ENCODE results near the gene INTS14. TPM values are rescaled to one million over a fixed set of nuclear protein-coding genes. Genes with fewer than 3 reads are reported as not detected.
"Not testable (repeated sequence)": the region's sequence is repeated elsewhere in the genome, so short reads cannot be mapped to it uniquely, and the experiment has no call there.

The INTS14 gene
- total and polyA plus RNA-seq, 10 donors = 17.2 to 71.3 (median 38.9) TPM

GRCh38 chr15:65620833-65621232, 9.9 kb upstream of the INTS14 start:
- peaks cover 0 to 38% (median 19%) of the 10 kb centered on the region in 6 donors for H3K36me3 ChIP-seq
- no peak overlapping the region for H3K27ac ChIP-seq
- H3K9me3 ChIP-seq = no peaks in the 10 kb centered on the region
- H3K4me3 ChIP-seq = no peak overlapping the region
- H3K4me1 ChIP-seq = no peaks in the 10 kb centered on the region
- H3K27me3 ChIP-seq (replicated peaks in 1 of 7) = no peaks in the 10 kb centered on the region
- intact Hi-C loops (cut with DNase I; ENCODE audit: low total_unique reads) = no loop called here
- 81 to 97% (median 90%) methylated on average over 2 of the region's 2 CpGs for WGBS, 5 donors
- TF ChIP-seq, protein P1, sequence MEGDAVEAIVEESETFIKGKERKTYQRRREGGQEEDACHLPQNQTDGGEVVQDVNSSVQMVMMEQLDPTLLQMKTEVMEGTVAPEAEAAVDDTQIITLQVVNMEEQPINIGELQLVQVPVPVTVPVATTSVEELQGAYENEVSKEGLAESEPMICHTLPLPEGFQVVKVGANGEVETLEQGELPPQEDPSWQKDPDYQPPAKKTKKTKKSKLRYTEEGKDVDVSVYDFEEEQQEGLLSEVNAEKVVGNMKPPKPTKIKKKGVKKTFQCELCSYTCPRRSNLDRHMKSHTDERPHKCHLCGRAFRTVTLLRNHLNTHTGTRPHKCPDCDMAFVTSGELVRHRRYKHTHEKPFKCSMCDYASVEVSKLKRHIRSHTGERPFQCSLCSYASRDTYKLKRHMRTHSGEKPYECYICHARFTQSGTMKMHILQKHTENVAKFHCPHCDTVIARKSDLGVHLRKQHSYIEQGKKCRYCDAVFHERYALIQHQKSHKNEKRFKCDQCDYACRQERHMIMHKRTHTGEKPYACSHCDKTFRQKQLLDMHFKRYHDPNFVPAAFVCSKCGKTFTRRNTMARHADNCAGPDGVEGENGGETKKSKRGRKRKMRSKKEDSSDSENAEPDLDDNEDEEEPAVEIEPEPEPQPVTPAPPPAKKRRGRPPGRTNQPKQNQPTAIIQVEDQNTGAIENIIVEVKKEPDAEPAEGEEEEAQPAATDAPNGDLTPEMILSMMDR (IDR thresholded peaks at IDR 0.05 in 8 of 11, conservative IDR thresholded peaks at IDR 0.05 in 3 of 11) = no peak
- TF ChIP-seq POLR2AphosphoS5 (IDR thresholded peaks at IDR 0.05) = no peak
- no peak for TF ChIP-seq POLR2A (IDR thresholded peaks at IDR 0.05)
- DNase-seq = no peak

DNA sequence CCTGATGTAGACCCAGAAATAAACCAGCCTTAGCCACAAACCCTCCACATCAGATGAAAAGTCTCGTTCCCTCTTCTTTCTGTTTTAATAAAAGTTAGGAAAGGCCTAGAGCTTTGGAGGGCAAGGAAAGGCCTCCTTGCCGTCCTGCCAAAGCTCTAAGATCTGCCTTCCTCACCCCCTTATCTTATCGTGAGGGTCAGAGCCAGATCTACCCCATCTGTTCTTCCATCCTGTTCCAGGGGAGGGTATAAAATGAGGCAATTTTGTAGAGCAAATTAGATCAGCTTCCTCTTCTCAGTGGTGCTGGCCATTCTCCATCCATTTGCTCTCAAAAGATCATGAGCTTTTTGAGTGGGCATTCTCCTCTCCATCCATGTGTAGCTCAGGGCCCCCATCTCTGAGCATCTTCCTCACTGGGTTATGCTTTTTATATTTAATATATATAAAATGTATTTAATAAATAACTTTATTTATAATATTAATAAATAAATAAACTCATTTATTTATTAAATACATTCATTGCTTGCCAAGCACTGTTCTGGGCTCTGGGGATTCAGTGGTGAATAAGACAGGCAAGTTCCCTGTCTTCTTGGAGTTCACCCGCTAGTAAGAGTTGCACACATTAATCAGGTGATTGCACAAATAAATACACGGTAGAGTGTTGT, 8.8 kb upstream of the INTS14 start:
- intact Hi-C loops (cut with DNase I; ENCODE audit: low total_unique reads) = no loop called here
- Histone ChIP-seq H3K9me3 (no peaks in the 10 kb centered on the region), H3K27me3 (replicated peaks in 1 of 7) (no peaks in the 10 kb centered on the region), H3K4me1 (no peaks in the 10 kb centered on the region), H3K4me3 (no peak overlapping the region), H3K27ac (no peak overlapping the region), H3K36me3 (peaks cover 0 to 27% (median 11%) of the 10 kb centered on the region in 6 donors)
- TF ChIP-seq POLR2AphosphoS5 (IDR thresholded peaks at IDR 0.05) = no peak
- TF ChIP-seq POLR2A (IDR thresholded peaks at IDR 0.05) = no peak
- TF ChIP-seq, protein P1 (IDR thresholded peaks at IDR 0.05 in 8 of 11, conservative IDR thresholded peaks at IDR 0.05 in 3 of 11) = no peak
- 49 to 78% (median 60%) methylated on average over 5 of the region's 5 CpGs for WGBS, 5 donors
- DNase-seq = no peak

DNA sequence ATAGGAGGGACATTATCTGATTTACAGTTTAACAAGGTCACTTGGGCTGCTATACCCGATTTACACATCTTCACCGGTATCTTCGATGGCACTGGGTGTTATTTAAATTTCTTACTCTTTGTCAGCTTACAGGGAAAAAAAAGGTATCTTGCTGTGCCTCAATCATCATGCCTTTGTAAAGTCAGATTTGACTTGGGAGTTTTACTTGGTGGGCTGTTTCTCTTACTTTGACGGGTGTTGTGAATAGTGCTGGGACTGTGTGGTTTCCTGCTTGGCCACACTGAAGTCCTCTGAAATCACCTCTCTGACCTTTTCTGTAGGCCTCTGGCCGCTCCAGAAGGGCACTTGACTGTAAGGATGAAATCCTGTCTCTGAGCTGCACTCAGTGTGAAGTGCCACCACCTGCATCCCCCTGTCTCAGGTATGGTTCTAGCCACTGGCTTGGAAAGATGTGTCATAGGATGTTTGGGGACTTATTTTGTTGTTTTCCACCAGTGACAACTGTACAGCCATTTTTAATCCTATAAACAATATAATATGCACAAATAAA, 7.7 kb upstream of the INTS14 start:
- WGBS, 5 donors = 67 to 78% (median 75%) methylated on average over 5 of the region's 5 CpGs
- no peak for DNase-seq
- no peak overlapping the region for H3K4me3 ChIP-seq

DNA sequence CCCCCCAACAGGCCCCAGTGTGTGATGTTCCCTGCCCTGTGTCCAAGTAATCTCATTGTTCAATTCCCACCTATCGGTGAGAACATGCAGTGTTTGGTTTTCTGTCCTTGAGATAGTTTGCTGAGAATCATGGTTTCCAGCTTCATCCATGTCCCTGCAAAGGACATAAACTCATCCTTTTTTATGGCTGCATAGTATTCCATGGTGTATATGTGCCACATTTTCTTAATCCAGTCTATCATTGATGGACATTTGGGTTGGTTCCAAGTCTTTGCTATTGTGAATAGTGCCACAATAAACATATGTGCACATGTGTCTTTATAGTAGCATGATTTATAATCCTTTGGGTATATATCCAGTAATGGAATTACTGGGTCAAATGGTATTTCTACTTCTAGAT, 5.0 kb upstream of the INTS14 start:
- H3K36me3 ChIP-seq; DNase-seq; H3K27me3 ChIP-seq (replicated peaks in 1 of 7); H3K9me3 ChIP-seq; intact Hi-C loops (cut with DNase I; ENCODE audit: low total_unique reads); H3K4me3 ChIP-seq; H3K27ac ChIP-seq: not testable (repeated sequence)
- H3K4me1 ChIP-seq = peaks cover 10 to 28% (median 16%) of the 10 kb centered on the region in 6 donors
- WGBS, 5 donors = 85 to 100% (median 92%) methylated on average over 1 of the region's 1 CpG

More for the DNA sequence above, 7.7 kb upstream of the INTS14 start:
- TF ChIP-seq POLR2A (IDR thresholded peaks at IDR 0.05) (no peak), POLR2AphosphoS5 (IDR thresholded peaks at IDR 0.05) (no peak)
- TF ChIP-seq, protein P1 (IDR thresholded peaks at IDR 0.05 in 8 of 11, conservative IDR thresholded peaks at IDR 0.05 in 3 of 11) = no peak
- no peaks in the 10 kb centered on the region for H3K27me3 ChIP-seq (replicated peaks in 1 of 7)
- H3K4me1 ChIP-seq = peaks cover 0 to 3% (median 0%) of the 10 kb centered on the region in 6 donors
- no peak overlapping the region for H3K27ac ChIP-seq
- peaks cover 0 to 16% (median under 1%) of the 10 kb centered on the region in 6 donors for H3K36me3 ChIP-seq
- no peaks in the 10 kb centered on the region for H3K9me3 ChIP-seq
- intact Hi-C loops (cut with DNase I; ENCODE audit: low total_unique reads) = no loop called here

Data from spleen (tissue), 11 donors.